Inflammatory macrophage (primary cell): ENCODE measurements around the gene SEPTIN7.
"Not testable (repeated sequence)": the region's sequence is repeated elsewhere in the genome, so short reads cannot be mapped to it uniquely, and the experiment has no call there.

Experiments used
- DNase-seq, 2 donors: peaks; one replicate each; pipeline ENCODE4 v3.0.0-alpha.2; 2020 to 2022
- total RNA-seq, 18 experiments: gene quantifications; one replicate each; lab custom pipeline; 2026; ENCODE audit warnings: mixed read lengths in 6 of 18, inconsistent platforms in 2 of 18; lab: John Stamatoyannopoulos, UW

Gene SEPTIN7
- 114 to 314 (median 188) reads per million in 18 experiments for total RNA-seq

- DNase-seq = peak; percentile 99
Measured at GRCh38 chr7:35800718-35801391, at the start of gene SEPTIN7. TSS of gene SEPTIN7 (plus strand) at chr7:35801057. CDS start at chr7:35801210, 153 bp downstream.

- DNase-seq = no peak
Measured at GRCh38 chr7:35752742-35753141, 48.1 kb upstream of the SEPTIN7 start.

GRCh38 chr7:35753761-35754603 is 46.9 kb upstream of the SEPTIN7 start:
- no peak for DNase-seq

- no peak for DNase-seq
Measured at GRCh38 chr7:35754741-35755140, 46.1 kb upstream of the SEPTIN7 start.

- DNase-seq = no peak
Measured at GRCh38 chr7:35755711-35756110, 45.1 kb upstream of the SEPTIN7 start.

GRCh38 chr7:35756453-35756852 is 44.4 kb upstream of the SEPTIN7 start:
- DNase-seq = not testable (repeated sequence)

GRCh38 chr7:35757574-35757973 is 43.3 kb upstream of the SEPTIN7 start:
- no peak for DNase-seq

GRCh38 chr7:35758421-35758820 is 42.4 kb upstream of the SEPTIN7 start:
- DNase-seq = no peak

- no peak for DNase-seq
Measured at GRCh38 chr7:35760143-35760745, 40.6 kb upstream of the SEPTIN7 start.

- no peak for DNase-seq
Measured at GRCh38 chr7:35761871-35762677, 38.8 kb upstream of the SEPTIN7 start.

- DNase-seq = no peak
Measured at GRCh38 chr7:35762781-35763180, 38.1 kb upstream of the SEPTIN7 start.

- no peak for DNase-seq
Measured at GRCh38 chr7:35768346-35768745, 32.5 kb upstream of the SEPTIN7 start.

GRCh38 chr7:35771776-35772175 is 29.1 kb upstream of the SEPTIN7 start:
- no peak for DNase-seq

GRCh38 chr7:35773994-35774393 is 26.9 kb upstream of the SEPTIN7 start:
- DNase-seq = no peak

GRCh38 chr7:35776686-35777085 is 24.2 kb upstream of the SEPTIN7 start:
- DNase-seq = no peak

GRCh38 chr7:35777121-35777520 is 23.7 kb upstream of the SEPTIN7 start:
- no peak for DNase-seq

- DNase-seq = no peak
Measured at GRCh38 chr7:35780070-35780469, 20.8 kb upstream of the SEPTIN7 start.

- DNase-seq = no peak
Measured at GRCh38 chr7:35781200-35781701, 19.6 kb upstream of the SEPTIN7 start.

- DNase-seq = no peak
Measured at GRCh38 chr7:35781767-35782515, 18.9 kb upstream of the SEPTIN7 start.

- DNase-seq = no peak
Measured at GRCh38 chr7:35784332-35784731, 16.5 kb upstream of the SEPTIN7 start.

- DNase-seq = no peak
Measured at GRCh38 chr7:35785250-35785649, 15.6 kb upstream of the SEPTIN7 start.

- no peak for DNase-seq
Measured at GRCh38 chr7:35787925-35788324, 12.9 kb upstream of the SEPTIN7 start.
